Stimulated activated CD8-positive, alpha-beta memory T cell treated with anti-CD3 and anti-CD28 coated beads, Interleukin-7, amount 100 ng/mL, for 4 hours (primary cell): ENCODE data around the gene KRTAP5-4.
"Not testable (repeated sequence)": the region's sequence is repeated elsewhere in the genome, so short reads cannot be mapped to it uniquely, and the experiment has no call there.

Source experiments
- DNase-seq, 2 donors: peaks; one replicate each; pipeline ENCODE4 v3.0.0-alpha.2; 2020; ENCODE audit warnings: low read depth in 2 of 2

KRTAP5-4 gene

GRCh38 chr11:1637628-1638027, 15.7 kb upstream of the KRTAP5-4 start:
- DNase-seq = no peak

- no peak for DNase-seq
Measured at GRCh38 chr11:1636291-1636950, 14.5 kb upstream of the KRTAP5-4 start.

- no peak for DNase-seq
Measured at GRCh38 chr11:1633864-1634263, 11.9 kb upstream of the KRTAP5-4 start.

- DNase-seq = no peak
Measured at GRCh38 chr11:1632053-1632714, 10.2 kb upstream of the KRTAP5-4 start.

DNA sequence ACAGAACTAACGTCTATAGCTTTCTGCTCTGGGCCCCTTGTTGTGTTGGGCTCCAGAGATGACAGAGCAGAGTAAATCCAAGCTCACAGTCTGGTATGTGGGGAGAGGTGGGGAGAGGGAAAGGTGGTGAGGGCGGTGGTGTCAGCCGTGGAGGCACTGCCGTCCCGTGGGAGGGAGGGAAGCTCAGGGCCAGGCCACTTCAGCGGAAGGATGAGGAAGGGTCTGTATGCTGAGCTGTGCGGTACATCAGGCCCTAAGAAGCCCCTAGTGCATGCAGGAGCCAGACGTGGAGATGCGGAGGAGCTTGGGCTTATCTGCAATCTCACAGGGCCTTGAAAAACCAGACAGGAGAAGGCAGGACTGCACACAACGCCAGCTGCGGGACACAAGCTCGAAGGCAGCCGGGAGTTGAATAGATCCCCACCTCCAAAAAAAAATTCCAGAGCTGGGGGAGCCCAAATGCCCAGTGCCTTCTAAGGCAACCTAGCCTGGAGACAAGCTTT, 9.2 kb upstream of the KRTAP5-4 start:
- DNase-seq = no peak

GRCh38 chr11:1630271-1630670, 8.3 kb upstream of the KRTAP5-4 start:
- DNase-seq = no peak

GRCh38 chr11:1629326-1630185, 7.6 kb upstream of the KRTAP5-4 start, which contains the start of gene KRTAP5-5:
Gene KRTAP5-5, plus strand, starts transcription at chr11:1629775. Its CDS starts 66 bp downstream, at chr11:1629841.
- no peak for DNase-seq

- peak; percentile 20 to 37 for DNase-seq
Measured at GRCh38 chr11:1628506-1629325, 6.8 kb upstream of the KRTAP5-4 start.

- DNase-seq = no peak
Measured at GRCh38 chr11:1625541-1625940, 3.6 kb upstream of the KRTAP5-4 start.

DNA sequence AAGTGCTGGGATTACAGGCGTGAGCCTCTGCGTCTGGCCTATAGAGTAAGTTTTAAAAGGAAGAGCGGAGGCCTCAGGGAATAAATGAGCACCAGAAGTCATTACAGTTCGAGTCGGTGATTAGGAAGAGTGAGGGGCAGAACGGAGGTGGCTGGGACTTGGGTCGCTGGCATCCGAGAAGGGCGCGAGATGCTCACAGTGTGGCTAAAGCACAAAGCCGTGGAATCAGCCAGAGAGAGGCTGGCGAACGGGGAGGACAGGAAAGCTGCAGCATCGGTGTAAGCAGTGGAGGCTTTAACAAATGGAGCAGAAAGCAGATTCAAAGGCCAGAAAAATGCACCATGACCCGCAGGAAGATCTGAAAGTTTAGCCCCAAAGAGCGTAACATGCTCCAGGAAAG, 2.7 kb upstream of the KRTAP5-4 start:
- DNase-seq = no peak

DNA sequence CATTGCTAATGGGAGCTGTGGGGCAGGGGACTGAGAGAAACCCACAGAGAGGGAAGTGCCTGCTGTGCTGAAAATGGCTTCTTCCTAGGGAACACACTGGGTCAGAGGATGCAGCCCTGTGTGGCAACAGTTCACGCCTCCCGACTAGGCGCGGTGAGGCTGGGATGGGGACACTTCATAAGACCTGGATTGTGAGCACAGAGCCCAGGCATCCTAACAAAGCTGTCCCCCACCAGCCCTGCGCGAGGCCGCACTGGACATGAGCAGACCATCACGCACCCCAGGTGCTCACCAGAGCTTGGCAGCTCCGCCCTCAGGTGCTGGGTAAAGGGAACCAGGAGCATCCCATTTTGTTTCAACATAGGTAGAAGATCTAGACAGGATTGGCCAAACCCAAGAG, 1.8 kb upstream of the KRTAP5-4 start:
- DNase-seq = no peak

DNA sequence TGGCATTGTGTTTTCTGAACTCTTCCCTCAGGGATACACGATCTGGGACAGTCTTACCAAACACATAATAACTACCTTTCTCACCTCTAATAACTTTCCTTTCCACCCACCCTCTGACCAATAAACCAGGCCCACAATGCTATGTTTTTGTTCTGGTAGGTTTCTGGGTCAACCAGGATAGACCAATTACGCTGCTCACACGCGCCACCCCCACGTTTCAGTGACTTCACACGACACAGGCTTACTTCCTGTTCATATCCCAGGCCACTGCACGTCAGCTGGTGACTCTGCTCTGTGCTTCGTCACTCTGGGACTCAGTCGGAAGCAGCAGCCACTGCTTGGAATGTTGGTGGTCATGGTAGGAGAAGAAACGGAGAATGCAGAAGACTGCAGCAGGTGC, 2.5 kb downstream of the KRTAP5-4 start:
- no peak for DNase-seq

- DNase-seq = no peak
Measured at GRCh38 chr11:1618231-1618630, 3.7 kb downstream of the KRTAP5-4 start.

DNA sequence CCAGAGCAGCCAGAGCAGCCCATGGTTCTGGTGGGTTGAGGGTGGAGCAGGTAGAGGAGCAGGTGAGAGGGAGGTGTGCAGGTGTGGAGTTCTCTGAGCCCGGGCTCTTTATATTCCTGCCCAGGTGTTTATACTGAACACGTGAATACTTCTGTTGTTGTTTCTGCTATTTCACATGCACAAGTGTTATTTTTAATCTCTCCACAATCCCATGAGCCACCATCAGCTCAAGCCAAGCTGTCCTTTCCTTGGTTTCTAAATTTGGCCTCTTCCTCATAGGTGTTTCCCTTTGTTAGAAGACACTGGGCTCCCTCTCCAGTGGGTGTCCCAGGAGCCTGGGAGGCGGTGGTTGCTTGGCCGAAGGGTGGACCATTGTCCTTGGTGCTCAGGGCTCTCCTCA, 13.6 kb downstream of the KRTAP5-4 start, which contains the start of gene KRTAP5-3:
Gene KRTAP5-3, minus strand, starts transcription at position 101 of the 400 bp plus-strand sequence. Its CDS starts 78 bp downstream, at position 23.
- no peak for DNase-seq

DNA sequence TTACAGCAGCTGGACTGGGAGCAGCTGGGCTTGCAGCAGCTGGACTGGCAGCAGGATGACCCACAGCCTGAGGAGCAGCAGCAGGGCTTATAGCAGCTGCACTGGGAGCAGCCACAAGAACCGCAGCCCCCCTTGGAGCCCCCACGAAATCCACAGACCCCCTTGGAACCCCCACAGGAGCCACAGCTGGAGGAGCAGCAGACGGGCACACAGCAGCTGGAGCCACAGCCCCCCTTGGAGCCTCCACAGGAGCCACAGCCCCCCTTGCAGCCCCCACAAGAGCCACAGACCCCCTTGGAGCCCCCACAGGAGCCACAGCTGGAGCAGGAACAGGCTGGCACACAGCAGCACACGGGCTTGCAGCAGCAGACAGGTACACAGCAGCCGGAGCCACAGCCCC, 14.0 kb downstream of the KRTAP5-4 start:
- DNase-seq = not testable (repeated sequence)

DNA sequence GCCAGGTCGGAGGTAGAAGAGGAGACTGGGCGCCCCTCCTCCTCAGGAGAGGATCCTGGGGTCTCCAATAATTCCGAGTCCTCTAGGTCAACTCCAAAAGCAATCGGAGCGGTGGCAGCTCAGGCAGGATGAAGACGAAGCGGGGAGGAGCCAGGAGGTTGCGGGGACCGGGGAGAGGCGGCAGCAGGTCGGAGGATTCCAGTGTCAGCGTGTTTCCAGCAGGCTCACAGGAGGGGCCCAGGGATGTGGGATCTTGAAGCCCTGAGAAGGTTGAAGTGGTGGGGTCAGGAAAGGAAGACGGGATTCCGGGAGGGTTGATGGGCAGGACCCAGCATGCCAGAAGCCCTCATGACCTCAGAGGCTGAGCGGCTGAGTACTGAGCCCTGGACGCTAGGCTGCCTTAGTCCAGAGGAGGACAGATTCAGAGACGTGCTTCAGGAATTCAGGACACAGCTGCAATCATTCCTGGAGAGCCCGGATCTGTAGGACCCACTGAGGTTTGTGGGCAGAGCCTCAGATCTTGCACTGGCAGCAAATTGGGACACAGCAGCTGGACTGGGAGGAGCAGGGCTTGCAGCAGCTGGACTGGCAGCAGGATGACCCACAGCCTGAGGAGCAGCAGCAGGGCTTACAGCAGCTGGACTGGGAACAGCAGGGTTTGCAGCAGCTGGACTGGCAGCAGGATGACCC, 14.6 kb downstream of the KRTAP5-4 start:
- DNase-seq = not testable (repeated sequence)

DNA sequence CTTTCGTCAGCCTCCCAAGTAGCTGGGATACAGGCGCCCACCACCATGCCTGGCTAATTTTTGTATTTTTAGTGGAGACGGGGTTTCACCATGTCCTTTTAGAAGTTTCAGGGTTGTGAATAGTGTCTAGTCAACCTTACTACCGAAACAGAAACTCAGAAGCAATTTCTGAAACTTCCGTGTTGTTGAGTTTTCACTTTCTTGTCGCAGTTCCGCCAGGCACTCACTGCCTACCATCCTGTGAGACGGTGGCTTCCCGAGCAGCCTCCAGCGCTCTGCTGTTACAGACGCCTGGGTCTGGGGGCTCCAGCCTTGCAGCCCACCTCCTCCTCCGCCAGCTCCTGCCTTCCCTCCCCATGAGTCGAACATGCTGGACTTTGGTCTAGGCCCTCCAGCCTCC, 16.0 kb downstream of the KRTAP5-4 start:
- DNase-seq = not testable (repeated sequence)

DNA sequence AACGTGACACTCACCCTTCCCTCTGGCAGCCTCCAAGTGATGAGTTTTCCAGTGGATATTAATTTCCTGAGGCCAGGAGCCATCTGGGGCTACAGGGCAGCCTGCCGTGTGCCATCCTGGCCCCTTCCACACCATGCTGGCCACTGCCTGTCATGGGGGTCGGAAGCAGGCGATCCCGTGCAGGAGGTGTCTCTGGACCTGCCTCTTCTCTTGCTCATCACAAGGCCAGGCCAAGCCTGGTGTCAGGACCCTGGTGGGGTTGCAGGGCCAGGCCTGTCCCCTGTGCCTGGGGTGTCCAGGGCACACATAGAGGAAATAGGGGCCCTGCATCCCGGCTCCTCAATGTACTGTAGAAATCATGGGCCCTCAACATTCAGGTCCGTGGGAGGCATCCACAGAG, 17.2 kb downstream of the KRTAP5-4 start:
- no peak for DNase-seq

- DNase-seq = no peak
Measured at GRCh38 chr11:1604181-1604580, 17.8 kb downstream of the KRTAP5-4 start.

- no peak for DNase-seq
Measured at GRCh38 chr11:1603629-1604028, 18.3 kb downstream of the KRTAP5-4 start.

DNA sequence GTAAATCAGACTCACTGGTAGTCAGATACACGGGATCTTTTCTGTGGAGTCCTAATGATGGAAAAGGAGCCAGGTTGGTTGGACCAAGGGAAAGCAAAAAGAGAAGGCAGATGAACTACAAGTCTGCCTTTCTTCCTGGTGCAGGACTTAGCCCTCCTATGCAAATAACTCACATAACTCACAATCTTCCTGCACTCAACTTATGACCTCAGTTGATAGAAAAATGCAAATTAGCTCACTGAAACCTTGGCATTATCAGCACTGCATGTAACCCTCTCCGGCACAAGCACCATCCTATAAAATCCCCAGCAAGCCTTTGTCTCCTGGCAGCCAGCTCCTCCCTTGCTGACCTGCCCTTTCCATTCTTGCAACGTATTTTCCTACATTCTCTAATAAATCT, 20.3 kb downstream of the KRTAP5-4 start:
- DNase-seq = not testable (repeated sequence)
